HG03439 (cell line): ENCODE data around the gene GATM.

Source experiments
- ATAC-seq: cut with Tn5 transposase; IDR thresholded peaks from one replicate; pipeline ENCODE4 v1.9.1; 2021; ENCODE audit warnings: mild to moderate bottlenecking, moderate library complexity; ENCODE audit not compliant: unreplicated experiment

Gene GATM

DNA sequence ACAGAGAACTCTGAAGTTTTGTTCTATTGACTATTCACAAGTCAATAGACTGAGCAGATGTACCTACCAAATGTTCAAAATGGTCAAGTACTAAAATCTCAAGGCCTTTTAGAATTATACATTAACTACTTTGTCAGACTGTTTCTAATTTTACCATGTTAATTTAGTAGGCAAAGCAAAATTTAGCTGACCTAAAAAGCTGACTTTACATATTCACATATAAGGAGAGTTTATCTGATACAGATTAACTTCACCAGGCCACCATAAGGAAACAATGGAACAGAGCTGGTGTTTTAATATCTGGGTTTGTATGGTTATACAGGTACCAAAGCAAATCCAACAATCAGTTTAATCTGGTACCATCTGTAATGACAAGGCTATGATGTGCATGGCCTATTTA is 15.9 kb downstream of the GATM start:
- ATAC-seq, result no peak

GRCh38 chr15:45361878-45362277 is 16.5 kb downstream of the GATM start:
- ATAC-seq, result no peak

DNA sequence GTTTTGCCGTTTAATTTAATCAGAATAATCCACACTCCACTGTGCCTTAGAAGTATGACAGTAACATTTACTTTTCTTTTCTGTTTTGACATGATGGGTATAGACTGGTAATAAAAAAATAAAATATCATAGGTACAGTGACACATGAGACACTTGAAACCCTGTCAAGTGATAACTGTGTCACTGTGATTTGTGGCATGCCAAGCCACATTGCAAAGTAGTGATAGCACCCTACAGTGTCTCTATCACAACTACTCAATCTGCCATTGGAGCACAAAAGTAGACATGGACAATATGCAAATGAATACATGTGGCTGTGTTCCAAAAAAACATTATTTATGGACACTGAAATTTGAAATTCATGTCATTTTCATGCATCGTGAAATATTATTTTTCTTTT is 22.5 kb downstream of the GATM start:
- no peak for ATAC-seq

GRCh38 chr15:45354711-45355110 is 23.6 kb downstream of the GATM start:
- no peak for ATAC-seq

DNA sequence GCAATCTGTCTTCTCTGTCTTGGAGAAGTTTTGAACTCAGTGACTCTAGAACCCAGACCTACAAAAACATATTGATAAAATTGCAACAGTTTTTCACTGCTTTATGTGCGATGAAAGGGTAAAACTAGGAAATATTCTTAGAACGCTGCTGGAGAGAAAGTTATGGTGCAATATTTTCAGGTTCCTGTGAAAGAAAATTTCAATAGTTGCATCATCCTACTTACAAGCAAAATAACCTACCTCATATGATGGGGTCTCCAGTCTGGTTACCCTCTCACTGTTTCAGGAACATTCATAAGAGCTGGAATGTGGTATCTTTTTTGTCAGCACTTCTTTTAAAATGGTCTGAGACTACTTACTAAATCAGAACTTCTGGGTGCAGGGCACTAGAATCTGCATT is 27.1 kb downstream of the GATM start:
- ATAC-seq, result no peak

DNA sequence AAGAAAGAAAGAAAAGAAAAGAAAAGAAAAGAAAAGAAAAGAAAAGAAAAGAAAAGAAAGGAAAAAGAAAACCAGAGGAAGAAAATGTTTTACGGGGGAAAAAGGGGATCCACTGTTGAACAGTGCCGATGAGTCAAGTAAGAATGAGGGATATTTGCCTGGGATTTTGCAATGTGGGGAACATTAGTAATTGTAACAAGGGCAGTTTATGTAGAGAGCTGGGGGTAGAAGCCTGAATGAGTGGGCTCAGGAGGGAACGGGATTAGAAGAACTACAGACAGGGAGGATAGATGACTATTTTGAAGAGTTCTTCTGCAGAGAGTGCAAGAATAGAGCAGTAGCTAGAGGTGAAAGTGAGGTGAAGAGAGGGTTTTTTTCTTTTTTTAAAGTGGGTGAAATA is 28.7 kb downstream of the GATM start:
- ATAC-seq, result no peak

DNA sequence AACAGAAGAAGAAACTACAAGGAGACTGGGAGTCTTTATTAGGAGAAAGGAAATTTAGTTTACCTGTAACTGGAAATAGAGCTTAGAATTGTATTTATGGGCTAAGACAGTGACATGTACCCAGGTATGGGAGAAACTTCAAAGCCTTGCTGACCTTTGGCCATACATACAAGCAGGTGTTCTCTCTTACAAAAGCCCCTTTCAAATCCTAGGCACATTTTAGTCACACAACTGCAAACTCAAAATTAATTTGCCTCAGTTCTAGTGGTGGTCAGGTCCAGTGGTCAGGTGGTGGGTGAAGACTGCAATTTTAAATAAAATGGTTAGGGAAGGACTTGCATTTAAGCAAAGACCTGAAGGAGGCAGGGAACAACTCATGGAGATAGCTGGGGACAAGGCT is 30.4 kb downstream of the GATM start:
- ATAC-seq, result no peak

DNA sequence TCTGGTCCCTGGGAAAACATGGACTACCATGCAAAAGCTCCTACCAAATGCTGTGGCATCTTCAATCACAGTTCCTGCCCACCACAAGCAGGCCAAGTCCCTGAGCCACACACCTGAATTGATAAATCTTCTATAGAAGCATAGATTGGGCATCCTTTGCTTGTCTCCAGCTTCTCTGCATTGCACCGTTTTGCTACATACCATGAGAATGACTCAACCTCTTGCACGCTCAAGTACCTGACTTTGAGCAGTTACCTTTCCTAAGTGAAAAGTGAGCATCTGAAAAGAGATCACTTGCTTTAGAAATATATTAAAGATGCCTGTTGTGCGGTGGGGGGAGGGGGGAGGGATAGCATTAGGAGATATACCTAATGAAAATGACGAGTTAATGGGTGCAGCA is 31.3 kb downstream of the GATM start:
- no peak for ATAC-seq

DNA sequence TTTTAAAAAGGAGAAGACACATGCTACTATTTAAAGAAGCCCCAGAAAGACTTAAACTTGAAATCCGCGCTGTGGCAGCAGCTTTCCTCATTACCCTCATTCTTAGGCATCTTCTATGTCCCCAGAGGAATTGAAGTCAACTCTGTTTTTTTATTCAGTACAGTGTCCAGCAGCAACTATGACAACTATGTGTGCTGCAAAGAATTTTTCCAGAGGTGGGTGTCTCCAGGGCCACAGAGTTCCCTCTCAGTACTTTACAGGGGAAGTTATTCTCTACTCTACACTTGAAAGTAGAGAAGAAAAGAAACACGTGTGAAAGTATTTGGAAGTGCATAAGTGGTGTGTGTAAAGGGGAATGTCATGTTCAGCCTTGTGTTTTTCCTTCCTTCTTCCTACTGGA is 32.0 kb downstream of the GATM start:
- no peak for ATAC-seq

DNA sequence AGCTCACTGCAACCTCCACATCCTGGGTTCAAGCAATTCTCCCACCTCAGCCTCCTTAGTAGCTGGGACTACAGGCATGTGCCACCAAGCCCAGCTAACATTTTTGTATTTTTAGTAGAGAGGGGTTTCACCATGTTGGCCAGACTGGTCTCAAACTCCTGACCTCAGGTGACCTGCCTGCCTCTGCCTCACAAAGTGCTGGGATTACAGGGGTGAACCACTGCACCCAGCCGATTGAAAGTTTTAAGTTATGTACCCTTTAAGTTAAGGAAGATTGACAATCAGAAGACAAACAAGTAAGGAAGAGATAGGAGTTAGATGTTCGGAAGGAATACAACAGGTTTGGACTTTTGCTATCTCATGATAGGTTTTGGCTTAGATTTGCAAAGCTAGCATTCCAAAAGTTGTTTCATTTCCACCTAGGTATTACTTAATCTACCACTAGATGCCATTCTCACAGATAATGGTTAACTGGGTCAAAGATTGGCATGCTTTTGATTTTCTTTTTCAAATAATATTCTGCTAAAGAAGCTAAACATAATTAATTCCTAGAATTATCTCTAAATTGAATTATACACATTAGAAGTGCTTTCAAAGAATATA is 35.0 kb downstream of the GATM start:
- ATAC-seq, result no peak

- no peak for ATAC-seq
These were observed 36.6 kb downstream of the GATM start for GRCh38 chr15:45341790-45342189.

- ATAC-seq, result no peak
These were observed 37.9 kb downstream of the GATM start for GRCh38 chr15:45340429-45340828.

GRCh38 chr15:45338417-45338816 is 39.9 kb downstream of the GATM start:
- no peak for ATAC-seq

GRCh38 chr15:45337224-45337623 is 41.1 kb downstream of the GATM start:
- no peak for ATAC-seq

DNA sequence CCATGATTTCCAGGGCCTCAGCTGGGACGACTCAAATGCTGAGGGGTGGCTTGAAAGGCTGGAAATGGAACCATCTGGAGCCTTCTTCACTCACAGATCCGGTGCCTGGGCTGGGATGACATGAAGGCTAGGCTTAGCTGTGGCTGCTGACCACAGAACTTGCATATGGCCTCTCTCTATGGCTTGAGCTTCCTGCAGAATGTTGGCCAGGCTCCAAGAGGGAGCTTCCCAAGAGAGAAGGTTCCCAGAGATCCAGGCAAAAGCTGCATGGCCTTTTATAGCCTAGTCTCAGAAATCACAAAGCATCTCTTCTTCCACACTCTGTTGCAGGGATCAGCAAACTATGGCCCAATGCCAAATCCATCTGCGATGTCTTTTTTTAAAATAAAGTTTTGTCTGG is 44.8 kb downstream of the GATM start:
- no peak for ATAC-seq

DNA sequence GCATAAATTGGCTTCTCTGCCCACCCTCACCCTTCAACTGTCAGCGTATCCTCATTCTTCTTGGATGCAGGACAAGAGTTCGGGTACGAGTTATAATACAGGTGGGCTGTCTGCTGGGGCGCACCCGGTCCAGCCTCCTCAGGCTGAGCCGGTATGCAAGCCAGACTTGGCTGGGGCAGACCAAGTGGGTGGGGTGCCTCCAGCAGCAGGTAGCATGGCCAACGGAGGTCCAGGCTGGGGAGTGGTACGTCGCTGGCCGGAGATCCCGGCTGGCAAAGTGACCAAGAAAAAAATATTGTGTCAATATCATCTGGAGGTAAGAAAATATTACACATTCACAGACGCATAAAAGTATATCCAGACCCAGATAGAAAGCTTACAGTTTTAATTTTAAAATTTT is 45.6 kb downstream of the GATM start:
- ATAC-seq, result no peak

- no peak for ATAC-seq
These were observed 46.4 kb downstream of the GATM start for GRCh38 chr15:45331972-45332371.

DNA sequence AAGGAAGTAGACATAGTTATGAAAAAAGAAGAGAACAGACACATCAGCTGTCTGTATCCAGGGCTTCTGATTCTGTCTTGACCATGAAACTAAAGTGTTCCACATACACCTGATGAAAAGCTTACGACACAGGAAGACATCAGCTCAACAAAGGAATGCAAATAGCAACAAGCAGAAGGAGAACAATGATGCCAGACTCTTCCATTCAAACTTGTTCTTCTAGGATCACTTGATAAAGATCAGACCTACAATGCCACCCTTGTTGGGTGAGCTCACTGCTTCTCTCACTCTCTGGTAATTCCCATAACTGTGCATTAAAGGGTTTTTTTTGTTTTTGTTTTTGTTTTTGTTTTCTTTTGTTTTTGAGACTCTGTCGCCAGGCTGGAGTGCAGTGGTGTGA is 49.7 kb downstream of the GATM start:
- no peak for ATAC-seq

DNA sequence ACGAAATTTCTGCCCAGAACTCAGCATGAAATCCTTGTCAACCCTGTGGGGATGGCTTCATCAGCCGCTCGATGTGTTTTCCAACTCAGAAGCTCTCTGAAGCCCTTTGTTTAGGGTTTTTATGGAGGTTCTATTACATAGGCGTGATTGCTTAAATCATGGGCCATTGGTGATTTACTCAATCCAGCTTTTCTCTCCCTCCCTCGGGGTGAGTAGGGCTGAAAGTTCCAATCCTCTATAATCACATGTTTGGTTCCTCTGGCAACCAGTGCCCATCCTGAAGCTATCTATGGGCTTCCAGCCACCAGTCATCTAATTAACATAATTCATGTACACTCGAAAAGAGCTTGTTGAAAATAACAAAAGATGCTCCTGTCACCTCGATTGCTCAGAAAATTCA is 51.6 kb downstream of the GATM start:
- ATAC-seq, result no peak

DNA sequence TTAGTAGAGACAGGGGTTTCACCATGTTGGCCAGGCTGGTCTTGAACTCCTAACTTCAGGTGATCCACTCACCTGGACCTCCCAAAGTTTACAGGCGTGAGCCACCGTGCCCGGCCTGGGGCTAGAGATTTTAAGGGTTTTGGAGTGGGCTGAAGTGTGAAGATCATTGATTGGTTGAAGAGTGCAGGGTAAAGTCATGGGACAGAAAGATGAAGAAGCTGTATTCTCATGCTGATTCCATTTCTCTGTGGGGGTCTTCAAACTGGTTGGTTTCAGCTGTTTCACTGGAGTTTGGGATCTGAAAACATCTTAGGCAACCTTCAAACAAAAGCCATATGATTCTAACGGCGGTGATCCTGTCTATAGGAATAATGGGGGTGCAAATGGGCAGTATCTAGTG is 52.1 kb downstream of the GATM start:
- ATAC-seq, result no peak

DNA sequence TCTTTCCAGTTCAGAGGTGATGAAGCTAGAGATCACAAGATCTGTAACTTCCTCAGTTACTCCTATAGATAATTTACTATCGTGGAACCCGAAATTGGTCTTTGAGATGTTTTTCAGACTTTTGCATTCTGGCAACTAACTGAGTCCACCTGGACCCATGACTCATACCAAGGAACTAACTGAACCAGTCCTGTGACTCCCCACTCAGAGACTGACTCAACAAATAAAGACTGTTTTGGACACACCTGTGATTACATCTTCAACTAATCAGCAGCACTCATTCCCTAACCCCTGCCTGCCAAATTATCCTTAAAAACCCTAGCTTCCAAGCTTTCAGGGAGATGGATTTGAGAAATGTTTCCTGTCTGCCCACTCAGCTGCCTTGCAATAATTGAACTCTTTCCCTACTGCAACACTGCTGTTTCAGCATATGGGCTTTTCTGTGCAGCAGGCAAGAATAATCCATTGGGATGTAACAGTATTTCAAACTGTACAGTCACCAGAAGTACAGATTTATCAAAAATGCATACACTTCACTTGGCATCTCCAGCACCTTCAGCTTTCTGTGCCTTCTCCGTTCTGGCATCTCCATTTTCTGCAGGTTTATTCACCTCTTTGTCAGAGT is 57.7 kb downstream of the GATM start:
- no peak for ATAC-seq

DNA sequence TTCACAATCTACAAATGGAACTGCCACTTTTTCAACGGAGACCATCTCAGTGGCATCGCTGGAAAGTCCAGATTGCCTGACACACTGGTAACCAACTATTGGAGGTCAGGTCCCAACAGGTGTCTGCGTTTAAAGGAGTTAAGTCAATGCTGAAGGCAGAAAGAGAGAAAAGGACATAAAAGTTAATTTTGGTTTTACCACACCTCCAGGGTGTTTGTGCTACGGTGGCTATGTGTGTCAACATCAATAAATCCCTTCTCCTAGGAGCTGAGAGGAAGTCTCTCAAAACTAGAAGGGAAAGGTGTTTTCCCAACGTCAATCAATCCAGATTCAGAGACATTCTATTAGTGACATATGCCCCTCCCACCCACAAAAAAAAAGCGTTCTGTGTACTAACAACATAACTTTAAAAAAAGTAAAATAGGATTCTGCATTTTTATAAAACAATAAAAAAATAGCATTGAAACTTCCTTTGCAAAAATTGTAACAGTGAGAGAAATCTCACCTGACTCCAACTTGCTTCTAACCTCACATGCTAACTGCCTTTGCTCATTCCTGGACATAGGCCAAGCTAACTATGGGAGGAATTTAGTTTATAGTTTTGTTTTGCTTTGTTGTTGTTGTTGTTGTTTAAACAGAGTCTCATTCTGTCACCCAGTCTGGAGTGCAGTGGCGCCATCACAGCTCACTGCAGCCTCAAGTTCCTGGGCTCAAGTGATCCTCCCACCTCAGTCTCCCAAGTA is 58.7 kb downstream of the GATM start:
- ATAC-seq, result no peak

GRCh38 chr15:45314960-45315359 is 63.4 kb downstream of the GATM start:
- ATAC-seq, result no peak
